Measurements from ENCODE around the gene RPP14.

Gene RPP14

DNA sequence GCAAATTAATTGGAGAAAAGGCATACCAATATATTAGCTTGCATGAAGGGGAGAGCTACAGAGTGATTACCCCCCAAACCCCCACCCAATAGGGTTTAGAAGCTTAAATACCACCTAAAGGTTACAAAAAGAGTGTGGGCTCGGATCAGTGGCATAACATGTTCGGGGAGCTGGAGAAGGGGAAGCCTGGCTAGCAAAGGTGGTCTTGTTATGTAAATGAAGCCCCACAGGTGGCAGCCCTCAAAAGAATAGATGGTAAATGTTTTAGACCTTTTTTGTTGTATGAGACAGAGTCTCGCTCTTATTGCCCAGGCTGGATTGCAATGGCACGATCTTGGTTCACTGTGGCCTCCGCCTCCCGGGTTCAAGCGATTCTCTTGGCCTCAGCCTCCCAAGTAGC, 15.7 kb downstream of the RPP14 start:
- Histone ChIP-seq H4K20me1 (ENCODE audit: control insufficient read depth, insufficient read depth, low read depth, low read length) (no peaks in the 10 kb centered on the region), H3K9me3 (ENCODE audit: control insufficient read depth, insufficient read depth, low read length) (no peaks in the 10 kb centered on the region), H3K4me3 (ENCODE audit: low read length) (no peak overlapping the region), H3K36me3 (ENCODE audit: control insufficient read depth, low read length) (peaks cover 41% of the 10 kb centered on the region), H3F3A (ENCODE audit: control insufficient read depth, insufficient read depth) (peaks cover 15% of the 10 kb centered on the region), H3K79me2 (ENCODE audit: control insufficient read depth, low read length) (peaks cover 26% of the 10 kb centered on the region), H3K4me1 (ENCODE audit: control insufficient read depth, low read length) (peaks cover 38% of the 10 kb centered on the region), H3K4me2 (ENCODE audit: low read length) (no peak overlapping the region), H3K27me3 (ENCODE audit: control insufficient read depth, low read length) (no peaks in the 10 kb centered on the region), H3K27ac (ENCODE audit: low read depth, low read length) (no peak overlapping the region), H3K9me2 (replicated peaks; ENCODE audit: control insufficient read depth, low read length) (no peaks in the 10 kb centered on the region)
- no peak for TF ChIP-seq EZH2phosphoT487 (IDR thresholded peaks at IDR 0.05; ENCODE audit: borderline replicate concordance, low read length)
- TF ChIP-seq, protein P1, sequence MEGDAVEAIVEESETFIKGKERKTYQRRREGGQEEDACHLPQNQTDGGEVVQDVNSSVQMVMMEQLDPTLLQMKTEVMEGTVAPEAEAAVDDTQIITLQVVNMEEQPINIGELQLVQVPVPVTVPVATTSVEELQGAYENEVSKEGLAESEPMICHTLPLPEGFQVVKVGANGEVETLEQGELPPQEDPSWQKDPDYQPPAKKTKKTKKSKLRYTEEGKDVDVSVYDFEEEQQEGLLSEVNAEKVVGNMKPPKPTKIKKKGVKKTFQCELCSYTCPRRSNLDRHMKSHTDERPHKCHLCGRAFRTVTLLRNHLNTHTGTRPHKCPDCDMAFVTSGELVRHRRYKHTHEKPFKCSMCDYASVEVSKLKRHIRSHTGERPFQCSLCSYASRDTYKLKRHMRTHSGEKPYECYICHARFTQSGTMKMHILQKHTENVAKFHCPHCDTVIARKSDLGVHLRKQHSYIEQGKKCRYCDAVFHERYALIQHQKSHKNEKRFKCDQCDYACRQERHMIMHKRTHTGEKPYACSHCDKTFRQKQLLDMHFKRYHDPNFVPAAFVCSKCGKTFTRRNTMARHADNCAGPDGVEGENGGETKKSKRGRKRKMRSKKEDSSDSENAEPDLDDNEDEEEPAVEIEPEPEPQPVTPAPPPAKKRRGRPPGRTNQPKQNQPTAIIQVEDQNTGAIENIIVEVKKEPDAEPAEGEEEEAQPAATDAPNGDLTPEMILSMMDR (IDR thresholded peaks at IDR 0.05; ENCODE audit: low read depth, low read length, poor library complexity, severe bottlenecking): no peak

DNA sequence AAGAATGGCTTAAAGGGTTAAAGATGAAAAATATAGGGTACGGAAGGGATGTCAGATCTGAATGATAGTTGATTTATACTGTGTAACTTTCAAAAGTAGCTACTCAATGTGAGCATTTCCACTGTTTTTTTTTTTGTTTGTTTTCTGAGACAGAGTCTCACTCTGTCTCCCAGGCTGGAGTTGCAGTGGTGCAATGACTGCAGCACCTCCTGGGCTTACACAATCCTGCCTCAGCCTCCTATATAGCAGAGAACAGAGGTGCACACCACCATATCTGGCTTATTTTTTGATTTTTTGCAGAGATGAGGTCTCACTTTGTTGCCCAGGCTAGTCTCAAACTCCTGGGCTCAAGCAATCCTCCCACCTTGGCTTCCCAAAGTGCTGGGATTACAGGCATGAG, 16.7 kb downstream of the RPP14 start:
- no peaks in the 10 kb centered on the region for H3K9me2 ChIP-seq (replicated peaks; ENCODE audit: control insufficient read depth, low read length)
- H3F3A ChIP-seq (ENCODE audit: control insufficient read depth, insufficient read depth): peaks cover 15% of the 10 kb centered on the region
- no peak overlapping the region for H3K4me3 ChIP-seq (ENCODE audit: low read length)
- H3K36me3 ChIP-seq (ENCODE audit: control insufficient read depth, low read length): peaks cover 31% of the 10 kb centered on the region
- H3K4me1 ChIP-seq (ENCODE audit: control insufficient read depth, low read length): peaks cover 38% of the 10 kb centered on the region
- no peak overlapping the region for H3K4me2 ChIP-seq (ENCODE audit: low read length)
- TF ChIP-seq, protein P1 (IDR thresholded peaks at IDR 0.05; ENCODE audit: low read depth, low read length, poor library complexity, severe bottlenecking): no peak
- TF ChIP-seq EZH2phosphoT487 (IDR thresholded peaks at IDR 0.05; ENCODE audit: borderline replicate concordance, low read length): no peak
- H3K79me2 ChIP-seq (ENCODE audit: control insufficient read depth, low read length): peaks cover 20% of the 10 kb centered on the region
- no peak overlapping the region for H3K27ac ChIP-seq (ENCODE audit: low read depth, low read length)
- no peaks in the 10 kb centered on the region for H3K9me3 ChIP-seq (ENCODE audit: control insufficient read depth, insufficient read depth, low read length)
- no peaks in the 10 kb centered on the region for H4K20me1 ChIP-seq (ENCODE audit: control insufficient read depth, insufficient read depth, low read depth, low read length)
- H3K27me3 ChIP-seq (ENCODE audit: control insufficient read depth, low read length): no peaks in the 10 kb centered on the region

DNA sequence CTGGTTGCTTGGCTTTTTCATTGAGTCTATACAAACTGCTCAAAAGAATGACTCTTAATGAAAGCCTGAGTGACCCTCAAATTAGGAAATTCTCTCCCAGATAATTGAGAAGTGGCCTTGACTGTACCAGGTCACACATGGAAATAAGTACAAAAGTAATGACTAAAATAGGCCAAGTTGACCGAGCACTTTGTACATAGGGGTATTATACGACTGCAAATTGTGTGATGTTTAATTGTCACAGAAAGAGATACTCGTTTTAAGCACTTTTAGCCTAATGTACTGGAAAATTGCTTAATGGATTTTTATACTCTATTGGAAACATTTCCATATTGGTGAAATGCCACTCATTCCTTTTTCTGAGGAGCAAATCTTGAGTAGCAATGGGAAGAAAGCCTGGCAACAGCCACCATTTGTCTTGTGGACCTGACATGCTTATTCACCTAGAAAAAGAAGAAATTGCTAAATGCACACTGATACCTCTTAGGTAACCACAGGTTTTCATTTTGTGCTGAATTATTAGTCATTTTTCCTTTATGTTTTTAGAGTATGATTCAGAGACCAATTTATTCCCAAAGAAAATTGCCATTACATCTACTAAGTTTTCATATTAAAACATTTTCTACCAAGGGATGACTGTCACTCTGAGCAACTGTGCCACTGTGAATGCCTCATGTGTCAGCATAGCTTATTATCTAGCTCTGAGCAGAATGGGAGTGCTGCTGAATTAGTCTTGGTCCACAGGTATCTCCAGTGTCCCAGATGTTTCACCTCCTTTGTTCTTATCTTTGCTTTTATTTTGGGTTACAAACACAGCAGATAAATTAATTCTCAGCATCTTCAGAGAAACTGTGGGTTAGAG, 17.7 kb downstream of the RPP14 start:
- Histone ChIP-seq H3K27me3 (ENCODE audit: control insufficient read depth, low read length) (no peaks in the 10 kb centered on the region), H3K27ac (ENCODE audit: low read depth, low read length) (no peak overlapping the region), H3K4me1 (ENCODE audit: control insufficient read depth, low read length) (peaks cover 38% of the 10 kb centered on the region), H3K4me2 (ENCODE audit: low read length) (no peak overlapping the region), H3K36me3 (ENCODE audit: control insufficient read depth, low read length) (peaks cover 24% of the 10 kb centered on the region), H3K4me3 (ENCODE audit: low read length) (no peak overlapping the region), H3K9me2 (replicated peaks; ENCODE audit: control insufficient read depth, low read length) (no peaks in the 10 kb centered on the region), H3K9me3 (ENCODE audit: control insufficient read depth, insufficient read depth, low read length) (no peaks in the 10 kb centered on the region), H3K79me2 (ENCODE audit: control insufficient read depth, low read length) (peaks cover 17% of the 10 kb centered on the region), H4K20me1 (ENCODE audit: control insufficient read depth, insufficient read depth, low read depth, low read length) (no peaks in the 10 kb centered on the region), H3F3A (ENCODE audit: control insufficient read depth, insufficient read depth) (peaks cover 15% of the 10 kb centered on the region)
- TF ChIP-seq EZH2phosphoT487 (IDR thresholded peaks at IDR 0.05; ENCODE audit: borderline replicate concordance, low read length): no peak
- TF ChIP-seq, protein P1 (IDR thresholded peaks at IDR 0.05; ENCODE audit: low read depth, low read length, poor library complexity, severe bottlenecking): no peak

All from DOHH2 (cell line).